Vagina (tissue), 2 donors: Measurements from ENCODE around the gene REEP6. TPM values are rescaled to one million over a fixed set of nuclear protein-coding genes. Genes with fewer than 3 reads are reported as not detected.
"Not testable (repeated sequence)": the region's sequence is repeated elsewhere in the genome, so short reads cannot be mapped to it uniquely, and the experiment has no call there.

Experiments
- DNase-seq, 2 donors: peaks; one replicate each; pipeline ENCODE4 v3.0.0-alpha.2; 2017; ENCODE audit errors: extremely low spot score in 2 of 2
- H3K27ac ChIP-seq: fragments of 200-600 bp; sonication (generic); one replicate; pipeline ENCODE4 v1.5.1; 2019
- H3K27me3 ChIP-seq: fragments of 200-600 bp; sonication (generic); one replicate; pipeline ENCODE4 v1.5.1; 2019
- H3K36me3 ChIP-seq, 2 donors: fragments of 200-600 bp; sonication (generic); one replicate each; pipeline ENCODE4 v1.5.1; 2017 to 2019
- H3K4me1 ChIP-seq: fragments of 200-600 bp; sonication (generic); one replicate; pipeline ENCODE4 v1.5.1; 2019
- H3K4me3 ChIP-seq, 2 donors: fragments of 200-600 bp; sonication (generic); 1 replicate in 1 of 2; 2 replicates in 1 of 2; pipeline ENCODE4 v1.5.1; 2016 to 2019
- H3K9me3 ChIP-seq: fragments of 200-600 bp; sonication (generic); one replicate; pipeline ENCODE4 v1.5.1; 2019
- POLR2A ChIP-seq, 2 donors: fragments of 450-650 bp; IDR thresholded peaks; one replicate each; pipeline ENCODE4 v1.6.1; 2017; ENCODE audit warnings: antibody characterized with exemption in 2 of 2, mild to moderate bottlenecking in 2 of 2, moderate library complexity in 2 of 2
- POLR2AphosphoS5 ChIP-seq, 2 donors: sonication (generic); formaldehyde crosslinking; IDR thresholded peaks; one replicate each; pipeline ENCODE4 v1.9.0; 2017; ENCODE audit warnings: antibody characterized with exemption in 2 of 2, mild to moderate bottlenecking in 2 of 2, low read depth in 1 of 2; ENCODE audit not compliant: insufficient read depth in 1 of 2
- intact Hi-C: fragments of 100-400 bp; cut with DNase I; formaldehyde crosslinking; loops from one replicate; pipeline ENCODE4 v1.15.1; 2023
- total RNA-seq: library from RNA; depleted of rRNA; stranded (reverse); fragments of >200 nt; gene quantifications from one replicate; pipeline ENCODE4 v1.2.3, GENCODE V29; 2016
- TF ChIP-seq, protein P1 (sequence below), 3 experiments: fragments of 450-650 bp in 2 of 3; fragments of 200-600 bp in 1 of 3; sonication (generic) in 1 of 3; IDR thresholded peaks; one replicate each; pipeline ENCODE4 v1.5.1; 2017 to 2019; ENCODE audit warnings: antibody characterized with exemption in 3 of 3, mild to moderate bottlenecking in 2 of 3, moderate library complexity in 2 of 3

The REEP6 gene
- total RNA-seq, 1 donor from 2014 or later, result 6.1 TPM

DNA sequence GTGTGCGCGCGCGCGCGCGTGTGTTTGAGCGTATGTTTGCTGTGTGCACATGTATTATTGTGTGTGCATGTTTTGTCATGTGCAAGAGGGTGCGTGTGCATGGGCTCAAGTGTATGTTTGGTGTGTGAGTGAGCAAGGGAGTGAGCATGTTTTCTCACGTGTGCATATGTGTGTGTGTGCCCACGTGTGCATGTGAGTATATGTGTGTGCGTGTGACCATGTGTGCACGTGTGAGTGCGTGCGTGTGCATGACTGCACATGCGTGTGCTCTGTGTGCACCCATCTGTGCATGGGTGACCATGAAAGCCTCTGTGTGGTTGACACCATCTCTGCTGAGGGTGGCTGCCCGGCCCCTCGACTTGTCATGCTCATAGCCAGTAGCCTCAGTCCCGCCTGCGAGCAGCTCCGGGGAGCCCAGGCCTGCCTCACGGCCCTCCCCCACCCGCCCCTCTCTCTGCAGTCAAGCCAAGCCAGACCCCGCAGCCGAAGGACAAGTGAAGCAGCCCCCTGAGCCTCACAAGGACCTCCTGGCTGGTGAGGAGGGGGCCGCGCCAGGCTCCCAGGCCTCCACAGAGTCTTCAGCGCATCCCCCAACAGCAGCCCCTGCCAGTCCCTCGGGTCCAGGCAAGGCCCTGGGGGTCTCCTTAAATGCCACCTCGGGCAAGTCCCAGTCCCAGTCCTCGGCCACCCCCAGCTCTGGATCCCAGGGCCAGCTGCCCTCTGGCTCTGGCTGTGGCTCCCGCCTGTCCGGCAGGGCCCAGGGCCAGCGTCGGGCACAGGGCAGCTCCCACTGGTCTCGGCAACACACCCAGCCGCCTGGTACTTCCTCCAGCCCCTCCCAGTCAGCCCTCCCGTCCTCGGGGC is 6.0 kb downstream of the REEP6 start:
- H3K9me3 ChIP-seq, result no peaks in the 10 kb centered on the region
- H3K27me3 ChIP-seq, result no peaks in the 10 kb centered on the region
- no peaks in the 10 kb centered on the region for H3K36me3 ChIP-seq
- peaks cover 7% of the 10 kb centered on the region for H3K4me1 ChIP-seq
- intact Hi-C loops, result no loop called here
- H3K4me3 ChIP-seq, result no peak overlapping the region
- no peak overlapping the region for H3K27ac ChIP-seq
- DNase-seq, result no peak
- no peak for TF ChIP-seq POLR2A (IDR thresholded peaks at IDR 0.05)

DNA sequence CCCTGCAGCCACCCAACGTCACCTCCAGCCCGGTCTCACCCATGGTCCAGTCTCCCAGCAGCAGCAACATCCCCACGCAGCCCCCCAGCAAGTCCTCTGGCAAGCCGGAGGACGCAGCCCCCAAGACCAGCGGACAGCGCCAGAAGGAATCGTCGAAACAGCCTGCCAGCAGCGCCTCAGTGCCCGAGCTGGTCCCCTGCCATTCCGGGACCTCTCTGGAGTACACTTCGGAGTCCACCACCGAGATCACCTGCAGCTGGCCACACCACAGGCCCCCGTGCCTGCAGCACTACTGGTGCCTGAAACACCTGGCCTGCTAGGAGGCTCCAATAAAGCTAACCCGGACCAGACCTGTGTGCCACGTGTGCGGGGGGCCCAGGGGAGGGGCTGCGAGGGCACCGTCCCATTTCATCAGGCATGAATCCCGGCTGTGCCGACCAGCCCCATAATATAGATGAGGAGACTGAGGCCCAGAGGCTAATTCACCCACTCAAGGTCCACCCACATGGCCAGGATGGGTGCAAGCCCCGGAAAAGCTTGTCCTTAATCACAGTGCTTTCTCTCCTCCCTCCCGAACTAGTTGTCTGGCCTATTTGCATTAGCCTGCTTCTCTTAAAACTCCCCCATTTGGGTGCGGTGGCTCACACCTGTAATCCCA is 6.7 kb downstream of the REEP6 start:
- no peaks in the 10 kb centered on the region for H3K36me3 ChIP-seq
- no peaks in the 10 kb centered on the region for H3K9me3 ChIP-seq
- intact Hi-C loops, result no loop called here
- H3K27ac ChIP-seq, result no peak overlapping the region
- no peak for TF ChIP-seq POLR2A (IDR thresholded peaks at IDR 0.05)
- TF ChIP-seq POLR2AphosphoS5 (IDR thresholded peaks at IDR 0.05; ENCODE audit: insufficient read depth in 1 of 2, low read depth in 1 of 2), result no peak
- TF ChIP-seq, protein P1, sequence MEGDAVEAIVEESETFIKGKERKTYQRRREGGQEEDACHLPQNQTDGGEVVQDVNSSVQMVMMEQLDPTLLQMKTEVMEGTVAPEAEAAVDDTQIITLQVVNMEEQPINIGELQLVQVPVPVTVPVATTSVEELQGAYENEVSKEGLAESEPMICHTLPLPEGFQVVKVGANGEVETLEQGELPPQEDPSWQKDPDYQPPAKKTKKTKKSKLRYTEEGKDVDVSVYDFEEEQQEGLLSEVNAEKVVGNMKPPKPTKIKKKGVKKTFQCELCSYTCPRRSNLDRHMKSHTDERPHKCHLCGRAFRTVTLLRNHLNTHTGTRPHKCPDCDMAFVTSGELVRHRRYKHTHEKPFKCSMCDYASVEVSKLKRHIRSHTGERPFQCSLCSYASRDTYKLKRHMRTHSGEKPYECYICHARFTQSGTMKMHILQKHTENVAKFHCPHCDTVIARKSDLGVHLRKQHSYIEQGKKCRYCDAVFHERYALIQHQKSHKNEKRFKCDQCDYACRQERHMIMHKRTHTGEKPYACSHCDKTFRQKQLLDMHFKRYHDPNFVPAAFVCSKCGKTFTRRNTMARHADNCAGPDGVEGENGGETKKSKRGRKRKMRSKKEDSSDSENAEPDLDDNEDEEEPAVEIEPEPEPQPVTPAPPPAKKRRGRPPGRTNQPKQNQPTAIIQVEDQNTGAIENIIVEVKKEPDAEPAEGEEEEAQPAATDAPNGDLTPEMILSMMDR (IDR thresholded peaks at IDR 0.05), result no peak
- peaks cover 7% of the 10 kb centered on the region for H3K4me1 ChIP-seq
- DNase-seq, result no peak
- no peaks in the 10 kb centered on the region for H3K27me3 ChIP-seq
- no peak overlapping the region for H3K4me3 ChIP-seq

DNA sequence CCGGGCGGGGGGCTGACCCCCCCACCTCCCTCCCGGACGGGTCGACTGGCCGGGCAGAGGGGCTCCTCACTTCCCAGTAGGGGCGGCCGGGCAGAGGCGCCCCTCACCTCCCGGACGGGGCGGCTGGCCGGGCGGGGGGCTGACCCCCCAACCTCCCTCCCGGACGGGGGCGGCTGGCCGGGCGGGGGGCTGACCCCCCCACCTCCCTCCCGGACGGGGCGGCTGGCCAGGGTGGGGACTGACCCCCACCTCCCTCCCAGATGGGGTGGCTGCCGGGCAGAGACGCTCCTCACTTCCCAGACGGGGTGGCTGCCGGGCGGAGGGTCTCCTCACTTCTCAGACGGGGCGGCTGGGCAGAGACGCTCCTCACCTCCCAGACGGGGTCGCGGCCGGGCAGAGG is 8.2 kb downstream of the REEP6 start:
- H3K27ac ChIP-seq, H3K27me3 ChIP-seq, H3K36me3 ChIP-seq, H3K4me3 ChIP-seq, DNase-seq, H3K9me3 ChIP-seq, intact Hi-C loops: not testable (repeated sequence)
- peaks cover 22% of the 10 kb centered on the region for H3K4me1 ChIP-seq

DNA sequence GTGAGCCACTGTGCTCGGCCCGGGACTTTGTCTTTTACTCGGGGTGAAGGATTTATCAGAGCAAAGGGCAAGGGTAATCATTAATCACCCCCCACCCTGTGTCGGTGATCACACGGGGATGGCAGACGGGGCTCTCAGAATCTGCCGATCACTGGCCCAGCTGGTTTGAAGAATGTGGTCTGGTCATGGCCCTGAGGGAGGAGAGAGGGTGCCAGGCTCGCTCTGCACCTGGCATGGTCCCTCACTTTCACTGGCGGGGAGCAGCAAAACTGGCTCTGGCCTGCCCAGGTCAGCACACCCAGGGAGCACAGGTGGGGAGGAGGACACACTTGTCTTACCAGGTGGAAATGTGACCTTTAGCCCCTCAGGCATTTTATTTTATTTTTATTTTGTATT is 10.2 kb downstream of the REEP6 start:
- H3K4me1 ChIP-seq, result peaks cover 22% of the 10 kb centered on the region
- no peak for DNase-seq
- no peaks in the 10 kb centered on the region for H3K27me3 ChIP-seq
- H3K27ac ChIP-seq, result no peak overlapping the region
- TF ChIP-seq POLR2AphosphoS5 (IDR thresholded peaks at IDR 0.05; ENCODE audit: insufficient read depth in 1 of 2, low read depth in 1 of 2), result no peak
- TF ChIP-seq POLR2A (IDR thresholded peaks at IDR 0.05), result no peak
- TF ChIP-seq, protein P1 (IDR thresholded peaks at IDR 0.05), result no peak
- no peaks in the 10 kb centered on the region for H3K9me3 ChIP-seq
- no peaks in the 10 kb centered on the region for H3K36me3 ChIP-seq
- intact Hi-C loops, result no loop called here
- no peak overlapping the region for H3K4me3 ChIP-seq

DNA sequence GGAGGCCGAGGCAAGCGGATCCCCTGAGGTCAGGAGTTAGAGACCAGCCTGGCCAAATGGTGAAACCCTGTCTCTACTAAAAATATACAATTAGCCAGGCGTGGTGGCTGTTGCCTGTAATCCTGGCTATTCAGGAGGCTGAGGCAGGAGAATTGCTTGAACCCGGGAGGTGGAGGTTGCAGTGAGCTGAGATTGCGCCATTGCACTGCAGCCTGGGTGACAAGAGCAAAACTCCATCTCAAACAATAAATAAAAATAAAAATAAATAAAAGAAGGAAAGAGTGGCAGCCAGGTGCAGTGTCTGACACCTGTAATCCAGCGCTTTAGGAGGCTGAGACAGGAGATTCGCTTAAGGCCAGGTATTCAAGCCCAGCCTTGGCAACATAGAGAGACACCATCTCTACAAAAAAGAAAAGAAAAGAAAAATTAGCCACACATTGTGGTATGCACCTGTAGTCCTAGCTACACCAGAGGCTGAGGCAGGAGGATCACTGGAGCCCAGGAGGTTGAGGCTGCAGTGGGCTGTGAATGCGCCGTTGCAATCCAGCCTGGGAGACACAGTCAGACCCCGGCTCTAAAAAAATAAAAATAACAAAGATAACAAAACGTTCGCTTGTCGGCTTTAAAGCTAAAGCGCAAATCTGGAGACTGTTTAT is 11.6 kb downstream of the REEP6 start:
- Histone ChIP-seq H3K4me3 (peak overlapping the region in 1 of 2 donors; percentile 7), H3K9me3 (no peaks in the 10 kb centered on the region), H3K27me3 (no peaks in the 10 kb centered on the region), H3K27ac (no peak overlapping the region), H3K4me1 (peaks cover 29% of the 10 kb centered on the region), H3K36me3 (no peaks in the 10 kb centered on the region)
- DNase-seq, result no peak
- TF ChIP-seq, protein P1 (IDR thresholded peaks at IDR 0.05), result no peak
- TF ChIP-seq POLR2A (IDR thresholded peaks at IDR 0.05) (no peak), POLR2AphosphoS5 (IDR thresholded peaks at IDR 0.05; ENCODE audit: insufficient read depth in 1 of 2, low read depth in 1 of 2) (no peak)
- intact Hi-C loops, result no loop called here
